Activated T-helper 1 cell treated with anti-CD3 and anti-CD28 coated beads, Interleukin-12 subunit alpha, Interleukin-12 subunit beta, Interleukin-2, Interleukin-4 antibody, amounts not matched to agents 30 ng/mL and 10 ng/mL and 1 ng/mL, durations not matched to agents 14 hours and 24 hours and 36 hours (primary cell): Measurements from ENCODE around the gene NCCRP1. TPM values are rescaled to one million over a fixed set of nuclear protein-coding genes. Genes with fewer than 3 reads are reported as not detected.
"Not testable (repeated sequence)": the region's sequence is repeated elsewhere in the genome, so short reads cannot be mapped to it uniquely, and the experiment has no call there.

ENCODE experiments used
- DNase-seq: peaks from one replicate; pipeline ENCODE4 v3.0.0; 2021; ENCODE audit warnings: low spot score
- H3K27ac Mint-ChIP-seq: one replicate; pipeline ENCODE4 v1.8.0; 2021; ENCODE audit warnings: mild to moderate bottlenecking, mixed read lengths
- H3K27me3 Mint-ChIP-seq: one replicate; pipeline ENCODE4 v1.8.0; 2022; ENCODE audit warnings: mild to moderate bottlenecking, moderate library complexity, mixed read lengths; ENCODE audit not compliant: insufficient read depth
- H3K36me3 Mint-ChIP-seq: one replicate; pipeline ENCODE4 v1.8.0; 2021; ENCODE audit warnings: low read depth, mixed read lengths
- H3K4me1 Mint-ChIP-seq: one replicate; pipeline ENCODE4 v1.8.0; 2021; ENCODE audit warnings: low read depth, mixed read lengths
- H3K4me3 Mint-ChIP-seq: one replicate; pipeline ENCODE4 v1.8.0; 2021; ENCODE audit warnings: mild to moderate bottlenecking, moderate library complexity, mixed read lengths
- H3K9me3 Mint-ChIP-seq: one replicate; pipeline ENCODE4 v1.8.0; 2021; ENCODE audit warnings: mixed read lengths
- intact Hi-C: fragments of 100-400 bp; cut with micrococcal nuclease; formaldehyde crosslinking; loops from one replicate; pipeline ENCODE4 v1.15.1; 2024
- total RNA-seq: library from RNA; stranded (reverse); gene quantifications from 2 replicates; pipeline ENCODE4 v1.2.3, GENCODE V29; 2022

NCCRP1 gene
- total RNA-seq, 1 donor from 2014 or later, result not detected

DNA sequence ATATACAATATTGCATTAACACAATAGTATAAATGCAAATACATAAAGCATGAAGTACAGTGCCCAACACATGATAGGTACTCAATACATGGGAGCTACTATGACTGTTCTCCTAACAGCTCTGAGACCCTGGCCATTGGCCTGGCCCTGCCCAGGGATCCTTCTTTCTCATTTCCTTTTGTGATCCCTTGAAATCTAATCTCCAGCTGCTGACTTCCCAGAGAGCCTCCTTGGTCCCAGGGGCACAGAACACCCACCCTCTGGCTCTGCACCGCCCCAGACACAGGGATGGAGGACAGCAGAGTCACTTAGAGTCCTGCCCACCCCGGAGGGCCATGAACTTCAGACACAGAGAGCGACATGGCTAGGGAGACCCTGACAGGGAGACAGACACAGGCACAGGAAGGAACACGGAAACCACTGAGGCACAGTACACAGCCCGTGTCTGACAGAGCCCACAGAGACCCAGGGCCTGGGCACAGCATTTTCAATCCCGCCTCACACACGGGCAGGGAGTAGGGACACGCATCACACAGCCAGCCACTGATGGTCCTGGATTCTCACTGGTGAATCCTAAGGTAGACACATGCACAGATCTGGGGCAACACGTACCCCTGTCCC, 11.5 kb downstream of the NCCRP1 start:
- intact Hi-C loops, result no loop called here
- DNase-seq, result no peak
- no peaks in the 10 kb centered on the region for H3K9me3 Mint-ChIP-seq
- no peak overlapping the region for H3K4me3 Mint-ChIP-seq
- H3K27me3 Mint-ChIP-seq, result peaks cover 13% of the 10 kb centered on the region
- no peaks in the 10 kb centered on the region for H3K36me3 Mint-ChIP-seq
- no peaks in the 10 kb centered on the region for H3K4me1 Mint-ChIP-seq
- no peak overlapping the region for H3K27ac Mint-ChIP-seq

DNA sequence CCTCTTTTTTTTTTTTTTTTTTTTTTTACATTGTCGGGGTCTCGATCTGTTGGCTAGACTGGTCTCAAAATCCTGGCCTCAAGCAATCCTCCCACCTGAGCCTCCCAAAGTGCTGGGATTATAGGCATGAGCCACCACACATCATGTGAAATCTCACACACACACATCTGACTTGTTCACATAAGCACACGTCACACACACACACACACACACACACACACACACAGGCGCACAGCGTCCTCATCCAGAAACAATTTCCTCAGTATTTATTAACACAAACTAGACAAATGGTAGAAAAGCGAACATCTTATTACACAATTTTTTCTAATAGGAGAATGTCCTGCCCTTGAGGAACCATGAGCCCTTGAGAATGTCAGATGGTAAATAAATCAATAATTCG, 12.4 kb downstream of the NCCRP1 start:
- Mint-ChIP-seq H3K27me3 (peaks cover 12% of the 10 kb centered on the region), H3K9me3 (no peaks in the 10 kb centered on the region), H3K4me3 (no peak overlapping the region), H3K27ac (no peak overlapping the region), H3K4me1 (no peaks in the 10 kb centered on the region), H3K36me3 (no peaks in the 10 kb centered on the region)
- no peak for DNase-seq
- intact Hi-C loops, result no loop called here

GRCh38 chr19:39211731-39212374, 15.1 kb downstream of the NCCRP1 start:
- no peaks in the 10 kb centered on the region for H3K9me3 Mint-ChIP-seq
- H3K4me3 Mint-ChIP-seq, result no peak overlapping the region
- no peak for DNase-seq
- H3K27ac Mint-ChIP-seq, result no peak overlapping the region
- no peaks in the 10 kb centered on the region for H3K4me1 Mint-ChIP-seq
- H3K27me3 Mint-ChIP-seq, result no peaks in the 10 kb centered on the region
- H3K36me3 Mint-ChIP-seq, result no peaks in the 10 kb centered on the region
- intact Hi-C loops, result loop anchor here (1.0 kb wide), 2 partner anchors 116 to 199 kb away; no protein-coding TSS in a partner anchor

GRCh38 chr19:39212375-39212742, 15.6 kb downstream of the NCCRP1 start:
- H3K36me3 Mint-ChIP-seq, result no peaks in the 10 kb centered on the region
- peaks cover 4% of the 10 kb centered on the region for H3K27me3 Mint-ChIP-seq
- DNase-seq, result peak; percentile 38
- H3K27ac Mint-ChIP-seq, result no peak overlapping the region
- intact Hi-C loops, result loop anchor here (1.0 kb wide), 2 partner anchors 116 to 199 kb away; no protein-coding TSS in a partner anchor
- H3K4me1 Mint-ChIP-seq, result no peaks in the 10 kb centered on the region
- H3K4me3 Mint-ChIP-seq, result no peak overlapping the region
- H3K9me3 Mint-ChIP-seq, result no peaks in the 10 kb centered on the region

DNA sequence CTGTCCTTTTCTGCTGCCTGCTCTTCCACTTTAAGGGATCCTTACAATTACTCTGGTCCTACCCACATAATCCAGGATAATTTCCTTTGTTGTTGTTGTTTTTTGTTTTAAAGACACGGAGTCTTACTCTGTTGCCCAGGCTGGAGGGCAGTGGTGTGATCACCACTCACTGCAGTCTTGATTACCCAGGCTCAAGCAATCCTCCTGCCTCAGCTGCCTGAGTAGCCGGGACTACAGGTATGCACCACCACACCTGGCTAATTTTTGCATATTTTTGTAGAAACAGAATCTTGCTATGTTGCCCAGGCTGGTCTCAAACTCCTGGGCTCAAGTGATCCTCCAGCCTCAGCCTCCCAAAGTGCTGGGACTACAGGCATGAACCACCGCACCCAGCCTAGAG, 18.6 kb downstream of the NCCRP1 start:
- intact Hi-C loops, H3K4me1 Mint-ChIP-seq, H3K27me3 Mint-ChIP-seq, H3K36me3 Mint-ChIP-seq, H3K9me3 Mint-ChIP-seq, DNase-seq, H3K27ac Mint-ChIP-seq, H3K4me3 Mint-ChIP-seq: not testable (repeated sequence)

GRCh38 chr19:39217094-39217493, 20.3 kb downstream of the NCCRP1 start:
- Mint-ChIP-seq H3K4me3 (no peak overlapping the region), H3K4me1 (no peaks in the 10 kb centered on the region), H3K27ac (no peak overlapping the region), H3K36me3 (no peaks in the 10 kb centered on the region), H3K27me3 (peaks cover 7% of the 10 kb centered on the region), H3K9me3 (no peaks in the 10 kb centered on the region)
- DNase-seq, result no peak
- intact Hi-C loops, result no loop called here

DNA sequence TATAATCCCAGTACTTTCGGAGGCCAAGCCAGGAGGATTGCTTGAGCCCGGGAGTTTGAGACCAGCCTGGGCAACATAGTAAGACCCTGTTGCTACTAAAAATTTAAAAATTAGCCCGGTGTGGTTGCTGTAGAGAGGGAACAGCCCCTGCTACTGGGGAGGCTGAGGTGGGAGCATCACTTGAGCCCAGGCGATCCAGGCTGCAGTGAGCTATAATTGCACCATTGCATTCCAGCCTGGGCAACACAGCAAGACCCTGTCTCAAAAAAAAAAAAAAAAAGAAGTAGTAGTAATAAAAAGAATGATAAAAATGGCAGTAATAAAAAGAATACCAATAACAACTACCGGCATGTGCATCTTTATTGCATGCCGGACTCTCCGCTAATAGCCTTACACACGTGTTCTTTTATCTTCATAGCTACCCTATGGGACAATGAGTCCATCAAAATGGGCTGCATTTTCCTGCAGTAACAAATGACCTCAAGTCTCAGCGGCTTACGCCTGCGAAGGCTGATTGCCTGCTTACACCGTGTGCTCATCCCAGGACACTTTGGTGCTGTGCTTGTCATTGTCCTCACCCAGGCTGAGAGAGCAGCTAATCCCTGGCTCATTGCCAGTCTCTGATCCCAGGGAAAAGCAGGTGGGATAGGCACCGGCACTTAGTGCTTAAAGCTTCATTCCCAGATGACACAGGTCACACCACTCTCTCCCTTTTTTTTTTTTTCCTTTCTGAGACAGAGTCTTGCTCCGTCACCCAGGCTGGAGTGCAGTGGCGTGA, 21.7 kb downstream of the NCCRP1 start:
- H3K36me3 Mint-ChIP-seq, result no peaks in the 10 kb centered on the region
- H3K4me3 Mint-ChIP-seq, result no peak overlapping the region
- H3K27ac Mint-ChIP-seq, result no peak overlapping the region
- H3K4me1 Mint-ChIP-seq, result no peaks in the 10 kb centered on the region
- DNase-seq, result no peak
- intact Hi-C loops, result no loop called here
- peaks cover 12% of the 10 kb centered on the region for H3K27me3 Mint-ChIP-seq
- H3K9me3 Mint-ChIP-seq, result no peaks in the 10 kb centered on the region

GRCh38 chr19:39219108-39219507, 22.3 kb downstream of the NCCRP1 start:
- peaks cover 12% of the 10 kb centered on the region for H3K27me3 Mint-ChIP-seq
- H3K27ac Mint-ChIP-seq, H3K4me3 Mint-ChIP-seq, DNase-seq, H3K4me1 Mint-ChIP-seq, H3K9me3 Mint-ChIP-seq, intact Hi-C loops, H3K36me3 Mint-ChIP-seq: not testable (repeated sequence)

DNA sequence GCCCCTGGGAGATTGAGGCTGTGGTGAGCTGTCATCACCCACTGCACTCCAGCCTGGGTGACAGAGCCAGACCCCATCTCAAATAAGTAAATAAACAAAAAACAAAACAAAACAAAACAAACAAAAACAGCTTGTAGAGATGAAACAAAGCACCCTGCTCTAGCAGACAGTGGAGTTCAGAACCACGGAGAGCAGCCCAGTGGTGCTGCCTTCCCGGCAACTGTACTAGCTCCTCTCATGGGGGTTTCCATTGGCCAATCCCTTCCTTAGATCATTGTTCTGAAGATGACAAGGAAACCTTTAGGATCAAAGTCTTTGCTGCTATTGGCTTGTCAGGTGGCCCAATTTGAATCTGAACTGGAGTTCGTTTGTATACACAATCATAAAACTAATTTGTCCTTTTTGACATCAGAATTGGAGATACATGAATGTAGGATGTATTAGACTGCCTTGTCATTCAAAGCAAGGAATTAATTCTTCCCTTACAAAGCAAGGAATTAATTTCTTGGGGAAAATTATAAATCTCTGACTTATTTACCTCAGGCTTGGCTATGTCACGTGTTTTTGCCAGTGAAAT, 27.0 kb downstream of the NCCRP1 start:
- no peak for DNase-seq
- intact Hi-C loops, result no loop called here
- H3K36me3 Mint-ChIP-seq, result no peaks in the 10 kb centered on the region

DNA sequence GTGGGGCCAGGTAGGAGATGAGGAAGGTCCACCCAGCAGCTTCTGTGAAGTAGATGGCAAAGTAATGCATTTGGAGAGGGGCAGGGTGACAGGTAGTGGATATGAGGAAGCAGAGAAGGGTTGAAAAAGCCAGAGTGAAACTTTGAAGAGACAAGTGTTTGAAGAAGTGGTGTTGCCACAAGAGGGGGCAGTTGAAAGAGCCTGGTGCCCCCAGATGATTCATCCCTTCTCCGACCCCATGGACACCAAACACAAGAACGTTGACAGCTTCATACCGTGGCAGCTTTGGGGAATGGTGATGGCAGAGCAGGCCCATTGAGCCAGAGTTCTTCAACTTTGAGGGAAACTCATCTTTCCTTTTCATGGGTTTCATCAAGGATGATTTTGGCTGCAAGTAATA, 28.1 kb downstream of the NCCRP1 start:
- Mint-ChIP-seq H3K9me3 (no peaks in the 10 kb centered on the region), H3K27ac (no peak overlapping the region), H3K4me3 (no peak overlapping the region), H3K4me1 (no peaks in the 10 kb centered on the region), H3K27me3 (peaks cover 20% of the 10 kb centered on the region), H3K36me3 (no peaks in the 10 kb centered on the region)
- intact Hi-C loops, result no loop called here
- DNase-seq, result no peak

More for the DNA sequence above, 27.0 kb downstream of the NCCRP1 start:
- H3K4me3 Mint-ChIP-seq, result no peak overlapping the region
- H3K9me3 Mint-ChIP-seq, result no peaks in the 10 kb centered on the region
- H3K4me1 Mint-ChIP-seq, result no peaks in the 10 kb centered on the region
- H3K27ac Mint-ChIP-seq, result no peak overlapping the region
- peaks cover 19% of the 10 kb centered on the region for H3K27me3 Mint-ChIP-seq

- Mint-ChIP-seq H3K27ac (no peak overlapping the region), H3K36me3 (no peaks in the 10 kb centered on the region), H3K9me3 (no peaks in the 10 kb centered on the region), H3K4me1 (no peaks in the 10 kb centered on the region), H3K4me3 (no peak overlapping the region), H3K27me3 (peaks cover 13% of the 10 kb centered on the region)
- no peak for DNase-seq
- intact Hi-C loops, result no loop called here
Measured at GRCh38 chr19:39230096-39230764, 33.5 kb downstream of the NCCRP1 start.

DNA sequence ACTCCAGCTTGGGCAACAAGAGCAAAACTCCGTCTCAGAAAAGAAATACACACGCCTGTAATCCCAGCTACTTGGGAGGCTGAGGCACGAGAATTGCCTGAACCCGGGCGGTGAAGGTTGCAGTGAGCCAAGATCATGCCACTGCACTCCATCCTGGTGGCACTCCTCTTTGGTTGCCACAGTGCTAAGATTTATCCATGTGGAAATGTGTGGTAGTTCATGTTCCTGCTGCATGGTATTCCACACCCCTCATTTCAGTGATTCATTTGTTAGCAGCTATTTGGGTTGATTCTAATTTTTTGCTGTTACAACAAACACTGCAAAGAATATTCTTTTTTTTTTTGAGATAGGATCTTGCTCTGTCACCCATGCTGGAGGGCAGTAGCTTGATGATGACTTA, 35.9 kb downstream of the NCCRP1 start:
- intact Hi-C loops, result no loop called here
- Mint-ChIP-seq H3K4me3 (no peak overlapping the region), H3K27me3 (peaks cover 4% of the 10 kb centered on the region), H3K4me1 (peaks cover 6% of the 10 kb centered on the region), H3K36me3 (no peaks in the 10 kb centered on the region), H3K27ac (no peak overlapping the region), H3K9me3 (no peaks in the 10 kb centered on the region)
- DNase-seq, result no peak
